Measurements from ENCODE around the gene SOCS1. TPM values are rescaled to one million over a fixed set of nuclear protein-coding genes. Genes with fewer than 3 reads are reported as not detected.

Gene SOCS1
- polyA plus RNA-seq, 1 of the 3 experiments (the other 2 are of a cell fraction) = 8.6 TPM

DNA sequence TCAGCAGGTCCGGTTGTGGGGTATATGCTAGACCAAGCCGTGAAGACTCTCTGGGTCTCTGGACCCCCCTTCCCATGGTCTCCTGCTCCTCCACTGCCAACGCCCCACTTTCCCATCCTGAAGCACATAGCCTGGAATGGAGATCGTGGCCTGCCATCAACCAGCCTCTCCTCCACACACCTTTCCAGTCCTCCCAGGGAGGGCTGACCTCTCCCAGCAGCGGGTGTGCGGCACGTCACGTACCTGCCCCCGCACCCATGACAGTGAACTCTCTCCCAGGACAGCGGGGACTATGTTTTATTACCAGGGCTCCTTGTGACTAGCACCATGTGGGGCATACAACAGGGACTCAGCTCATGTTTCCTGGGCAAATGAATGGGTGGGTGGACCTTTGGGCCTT is 15.6 kb upstream of the SOCS1 start:
- Histone ChIP-seq H3F3A (replicated peaks; ENCODE audit: insufficient read depth) (no peaks in the 10 kb centered on the region), H4K20me1 (ENCODE audit: insufficient read depth) (no peaks in the 10 kb centered on the region), H3K9ac (no peak overlapping the region), H3K4me1 (ENCODE audit: control insufficient read depth in 1 of 2, insufficient read depth in 2 of 2, low read depth in 1 of 2, low read length in 1 of 2) (no peaks in the 10 kb centered on the region), H3K4me2 (no peak overlapping the region), H3K79me2 (ENCODE audit: insufficient read depth) (no peaks in the 10 kb centered on the region), H3K9me3 (no peaks in the 10 kb centered on the region), H3K27ac (ENCODE audit: low read depth in 2 of 2, low read length in 1 of 2) (no peak overlapping the region), H3K36me3 (replicated peaks in 1 of 2; ENCODE audit: control insufficient read depth in 1 of 2, insufficient read depth in 2 of 2, low read length in 1 of 2) (no peaks in the 10 kb centered on the region), H2AFZ (ENCODE audit: low read depth) (no peak overlapping the region), H3K4me3 (ENCODE audit: low read depth in 2 of 2, low read length in 1 of 2) (no peak overlapping the region), H3K9me2 (no peaks in the 10 kb centered on the region), H3K27me3 (ENCODE audit: insufficient read depth) (no peaks in the 10 kb centered on the region; the same call in 1 of the 2 replicates)
- 85% methylated on average over 10 of the region's 10 CpGs for WGBS (ENCODE audit: low lambda C conversion rate)
- ChIA-PET POLR2A (no interaction called here), CTCF (interaction anchor here (0.6 to 1.7 kb wide), 5 partner anchors 12 to 308 kb away, joined by 3 to 7 read pairs (median 3); no protein-coding TSS in a partner anchor)
- TF ChIP-seq GABPA (IDR thresholded peaks at IDR 0.05; ENCODE audit: low read depth) = no peak
- DNase-seq = no peak

DNA sequence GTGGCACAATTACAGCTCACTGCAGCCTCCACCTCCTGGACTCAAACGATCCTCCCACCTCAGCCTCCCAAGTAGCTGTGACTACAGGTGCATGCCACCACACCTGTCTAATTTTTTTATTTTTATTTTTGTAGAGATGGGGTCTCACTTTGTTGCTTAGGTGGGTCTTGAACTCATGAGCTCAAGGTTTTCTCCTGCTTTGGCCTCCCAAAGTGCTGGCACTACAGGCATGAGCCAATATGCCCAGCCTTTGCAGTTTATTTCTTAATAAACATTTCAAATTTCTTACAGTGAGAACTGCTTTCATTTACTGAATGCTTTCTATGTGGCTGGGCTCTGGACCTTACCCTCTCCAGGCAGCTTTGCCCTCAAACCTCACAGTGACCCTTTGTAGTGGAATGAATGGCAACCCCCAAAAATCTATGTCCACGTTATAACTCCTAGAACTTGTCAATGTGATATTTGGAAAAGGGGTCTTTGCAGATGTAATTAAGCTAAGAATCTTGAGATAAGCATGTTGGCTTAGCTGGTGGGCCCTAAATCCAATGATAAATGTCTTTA is 14.7 kb upstream of the SOCS1 start:
- Histone ChIP-seq H3K27ac (ENCODE audit: low read depth in 2 of 2, low read length in 1 of 2) (no peak overlapping the region), H4K20me1 (ENCODE audit: insufficient read depth) (no peaks in the 10 kb centered on the region), H3F3A (replicated peaks; ENCODE audit: insufficient read depth) (no peaks in the 10 kb centered on the region), H3K9ac (no peak overlapping the region), H3K4me3 (ENCODE audit: low read depth in 2 of 2, low read length in 1 of 2) (no peak overlapping the region), H3K4me2 (no peak overlapping the region), H3K4me1 (ENCODE audit: control insufficient read depth in 1 of 2, insufficient read depth in 2 of 2, low read depth in 1 of 2, low read length in 1 of 2) (no peaks in the 10 kb centered on the region), H3K9me3 (no peaks in the 10 kb centered on the region), H2AFZ (ENCODE audit: low read depth) (no peak overlapping the region), H3K9me2 (no peaks in the 10 kb centered on the region), H3K36me3 (replicated peaks in 1 of 2; ENCODE audit: control insufficient read depth in 1 of 2, insufficient read depth in 2 of 2, low read length in 1 of 2) (no peaks in the 10 kb centered on the region), H3K79me2 (ENCODE audit: insufficient read depth) (no peaks in the 10 kb centered on the region), H3K27me3 (ENCODE audit: insufficient read depth) (no peaks in the 10 kb centered on the region; the same call in 1 of the 2 replicates)
- POLR2A ChIA-PET = interaction anchor here (0.5 kb wide), 1 partner anchor 473 kb away, joined by 3 read pairs; no protein-coding TSS in a partner anchor
- DNase-seq = no peak
- TF ChIP-seq CHD2 (IDR thresholded peaks at IDR 0.05; ENCODE audit: low read length, partially characterized antibody) = no peak
- no peak for TF ChIP-seq TAF1 (IDR thresholded peaks at IDR 0.05; ENCODE audit: borderline replicate concordance, low read depth, low read length)
- no peak for TF ChIP-seq MXI1 (IDR thresholded peaks at IDR 0.05; ENCODE audit: low read depth, low read length)
- no peak for TF ChIP-seq FOXM1 (IDR thresholded peaks at IDR 0.05; ENCODE audit: low read depth)
- no peak for TF ChIP-seq EZH2phosphoT487 (IDR thresholded peaks at IDR 0.05; ENCODE audit: borderline replicate concordance, low read depth)
- TF ChIP-seq, protein P1, sequence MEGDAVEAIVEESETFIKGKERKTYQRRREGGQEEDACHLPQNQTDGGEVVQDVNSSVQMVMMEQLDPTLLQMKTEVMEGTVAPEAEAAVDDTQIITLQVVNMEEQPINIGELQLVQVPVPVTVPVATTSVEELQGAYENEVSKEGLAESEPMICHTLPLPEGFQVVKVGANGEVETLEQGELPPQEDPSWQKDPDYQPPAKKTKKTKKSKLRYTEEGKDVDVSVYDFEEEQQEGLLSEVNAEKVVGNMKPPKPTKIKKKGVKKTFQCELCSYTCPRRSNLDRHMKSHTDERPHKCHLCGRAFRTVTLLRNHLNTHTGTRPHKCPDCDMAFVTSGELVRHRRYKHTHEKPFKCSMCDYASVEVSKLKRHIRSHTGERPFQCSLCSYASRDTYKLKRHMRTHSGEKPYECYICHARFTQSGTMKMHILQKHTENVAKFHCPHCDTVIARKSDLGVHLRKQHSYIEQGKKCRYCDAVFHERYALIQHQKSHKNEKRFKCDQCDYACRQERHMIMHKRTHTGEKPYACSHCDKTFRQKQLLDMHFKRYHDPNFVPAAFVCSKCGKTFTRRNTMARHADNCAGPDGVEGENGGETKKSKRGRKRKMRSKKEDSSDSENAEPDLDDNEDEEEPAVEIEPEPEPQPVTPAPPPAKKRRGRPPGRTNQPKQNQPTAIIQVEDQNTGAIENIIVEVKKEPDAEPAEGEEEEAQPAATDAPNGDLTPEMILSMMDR (IDR thresholded peaks at IDR 0.05) = no peak
- TF ChIP-seq SMC3 (IDR thresholded peaks at IDR 0.05; ENCODE audit: low read depth, low read length) = no peak
- no peak for TF ChIP-seq NRF1 (IDR thresholded peaks at IDR 0.05; ENCODE audit: low read depth, low read length)
- TF ChIP-seq, protein P2, sequence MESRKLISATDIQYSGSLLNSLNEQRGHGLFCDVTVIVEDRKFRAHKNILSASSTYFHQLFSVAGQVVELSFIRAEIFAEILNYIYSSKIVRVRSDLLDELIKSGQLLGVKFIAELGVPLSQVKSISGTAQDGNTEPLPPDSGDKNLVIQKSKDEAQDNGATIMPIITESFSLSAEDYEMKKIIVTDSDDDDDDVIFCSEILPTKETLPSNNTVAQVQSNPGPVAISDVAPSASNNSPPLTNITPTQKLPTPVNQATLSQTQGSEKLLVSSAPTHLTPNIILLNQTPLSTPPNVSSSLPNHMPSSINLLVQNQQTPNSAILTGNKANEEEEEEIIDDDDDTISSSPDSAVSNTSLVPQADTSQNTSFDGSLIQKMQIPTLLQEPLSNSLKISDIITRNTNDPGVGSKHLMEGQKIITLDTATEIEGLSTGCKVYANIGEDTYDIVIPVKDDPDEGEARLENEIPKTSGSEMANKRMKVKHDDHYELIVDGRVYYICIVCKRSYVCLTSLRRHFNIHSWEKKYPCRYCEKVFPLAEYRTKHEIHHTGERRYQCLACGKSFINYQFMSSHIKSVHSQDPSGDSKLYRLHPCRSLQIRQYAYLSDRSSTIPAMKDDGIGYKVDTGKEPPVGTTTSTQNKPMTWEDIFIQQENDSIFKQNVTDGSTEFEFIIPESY (IDR thresholded peaks at IDR 0.05; ENCODE audit: borderline replicate concordance, low read depth) = no peak
- TF ChIP-seq GABPA (IDR thresholded peaks at IDR 0.05; ENCODE audit: low read depth) = no peak
- no peak for TF ChIP-seq NFIC (IDR thresholded peaks at IDR 0.05; ENCODE audit: borderline replicate concordance)
- TF ChIP-seq, protein P3, sequence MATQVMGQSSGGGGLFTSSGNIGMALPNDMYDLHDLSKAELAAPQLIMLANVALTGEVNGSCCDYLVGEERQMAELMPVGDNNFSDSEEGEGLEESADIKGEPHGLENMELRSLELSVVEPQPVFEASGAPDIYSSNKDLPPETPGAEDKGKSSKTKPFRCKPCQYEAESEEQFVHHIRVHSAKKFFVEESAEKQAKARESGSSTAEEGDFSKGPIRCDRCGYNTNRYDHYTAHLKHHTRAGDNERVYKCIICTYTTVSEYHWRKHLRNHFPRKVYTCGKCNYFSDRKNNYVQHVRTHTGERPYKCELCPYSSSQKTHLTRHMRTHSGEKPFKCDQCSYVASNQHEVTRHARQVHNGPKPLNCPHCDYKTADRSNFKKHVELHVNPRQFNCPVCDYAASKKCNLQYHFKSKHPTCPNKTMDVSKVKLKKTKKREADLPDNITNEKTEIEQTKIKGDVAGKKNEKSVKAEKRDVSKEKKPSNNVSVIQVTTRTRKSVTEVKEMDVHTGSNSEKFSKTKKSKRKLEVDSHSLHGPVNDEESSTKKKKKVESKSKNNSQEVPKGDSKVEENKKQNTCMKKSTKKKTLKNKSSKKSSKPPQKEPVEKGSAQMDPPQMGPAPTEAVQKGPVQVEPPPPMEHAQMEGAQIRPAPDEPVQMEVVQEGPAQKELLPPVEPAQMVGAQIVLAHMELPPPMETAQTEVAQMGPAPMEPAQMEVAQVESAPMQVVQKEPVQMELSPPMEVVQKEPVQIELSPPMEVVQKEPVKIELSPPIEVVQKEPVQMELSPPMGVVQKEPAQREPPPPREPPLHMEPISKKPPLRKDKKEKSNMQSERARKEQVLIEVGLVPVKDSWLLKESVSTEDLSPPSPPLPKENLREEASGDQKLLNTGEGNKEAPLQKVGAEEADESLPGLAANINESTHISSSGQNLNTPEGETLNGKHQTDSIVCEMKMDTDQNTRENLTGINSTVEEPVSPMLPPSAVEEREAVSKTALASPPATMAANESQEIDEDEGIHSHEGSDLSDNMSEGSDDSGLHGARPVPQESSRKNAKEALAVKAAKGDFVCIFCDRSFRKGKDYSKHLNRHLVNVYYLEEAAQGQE (IDR thresholded peaks at IDR 0.05; ENCODE audit: low read depth, low read length) = no peak
- WGBS (ENCODE audit: low lambda C conversion rate) = 75% methylated on average over 2 of the region's 2 CpGs
- CTCF ChIA-PET = interaction anchor here (0.6 to 1.7 kb wide), 5 partner anchors 14 to 307 kb away, joined by 3 to 7 read pairs (median 3); no protein-coding TSS in a partner anchor
